H7 (cell line): ENCODE measurements around the gene BMF. TPM values are rescaled to one million over a fixed set of nuclear protein-coding genes. Genes with fewer than 3 reads are reported as not detected.

Source experiments
- DNase-seq: peaks from one replicate; pipeline ENCODE4 v3.0.0; 2012
- H3K27me3 ChIP-seq: 2 replicates; pipeline ENCODE4 v1.6.0; 2011; ENCODE audit warnings: mild to moderate bottlenecking, low read length; ENCODE audit not compliant: control insufficient read depth, insufficient read depth
- H3K36me3 ChIP-seq: replicated peaks from 2 replicates; pipeline ENCODE4 v1.5.1; 2011; ENCODE audit warnings: low read length; ENCODE audit not compliant: control insufficient read depth, insufficient read depth
- H3K4me3 ChIP-seq: 2 replicates; pipeline ENCODE4 v1.5.1; 2011; ENCODE audit warnings: low read depth, mild to moderate bottlenecking, control low read depth, low read length, moderate library complexity; ENCODE audit not compliant: insufficient read depth
- total RNA-seq: library from RNA; depleted of rRNA; stranded (reverse); fragments of >200 nt; shearing (Covaris generic); gene quantifications from 2 replicates; pipeline ENCODE4 v1.2.3, GENCODE V29; 2014

BMF gene
- total RNA-seq, 1 experiment from 2014 or later: 12.4 TPM

GRCh38 chr15:40100947-40101905, 7.5 kb downstream of the BMF start:
- H3K36me3 ChIP-seq: no peaks in the 10 kb centered on the region; the same call in none of the 2 replicates

GRCh38 chr15:40100123-40100946, 8.3 kb downstream of the BMF start:
- DNase-seq: peak; percentile 39
- Histone ChIP-seq H3K4me3 (no peak overlapping the region), H3K36me3 (no peaks in the 10 kb centered on the region; the same call in 1 of the 2 replicates), H3K27me3 (no peaks in the 10 kb centered on the region; the same call in 1 of the 2 replicates)

More at GRCh38 chr15:40100947-40101905, 7.5 kb downstream of the BMF start:
- H3K27me3 ChIP-seq: no peaks in the 10 kb centered on the region; the same call in 1 of the 2 replicates
- H3K4me3 ChIP-seq: no peak overlapping the region
- DNase-seq: no peak

GRCh38 chr15:40098489-40099261, 10.0 kb downstream of the BMF start:
- no peaks in the 10 kb centered on the region; the same call in 1 of the 2 replicates for H3K36me3 ChIP-seq
- DNase-seq: peak; percentile 76
- H3K27me3 ChIP-seq: no peaks in the 10 kb centered on the region
- H3K4me3 ChIP-seq: no peak overlapping the region

- H3K36me3 ChIP-seq: no peaks in the 10 kb centered on the region; the same call in 1 of the 2 replicates
- no peak overlapping the region for H3K4me3 ChIP-seq
- H3K27me3 ChIP-seq: no peaks in the 10 kb centered on the region
- peak; percentile 48 for DNase-seq
Observed at GRCh38 chr15:40097968-40098476, 10.7 kb downstream of the BMF start.

GRCh38 chr15:40097096-40097967, 11.3 kb downstream of the BMF start:
- H3K27me3 ChIP-seq: no peaks in the 10 kb centered on the region

GRCh38 chr15:40096094-40096891, 12.4 kb downstream of the BMF start:
- no peaks in the 10 kb centered on the region; the same call in 1 of the 2 replicates for H3K36me3 ChIP-seq
- peak; percentile 28 for DNase-seq
- no peak overlapping the region for H3K4me3 ChIP-seq
- H3K27me3 ChIP-seq: no peaks in the 10 kb centered on the region

More at GRCh38 chr15:40097096-40097967, 11.3 kb downstream of the BMF start:
- no peaks in the 10 kb centered on the region; the same call in 1 of the 2 replicates for H3K36me3 ChIP-seq
- H3K4me3 ChIP-seq: no peak overlapping the region
- no peak for DNase-seq

- Histone ChIP-seq H3K4me3 (no peak overlapping the region), H3K27me3 (no peaks in the 10 kb centered on the region), H3K36me3 (no peaks in the 10 kb centered on the region; the same call in 1 of the 2 replicates)
- DNase-seq: no peak
Observed at GRCh38 chr15:40095371-40096093, 13.1 kb downstream of the BMF start.

GRCh38 chr15:40094156-40094555, 14.5 kb downstream of the BMF start:
- no peak for DNase-seq
- Histone ChIP-seq H3K36me3 (no peaks in the 10 kb centered on the region; the same call in 1 of the 2 replicates), H3K4me3 (no peak overlapping the region), H3K27me3 (no peaks in the 10 kb centered on the region)

- no peaks in the 10 kb centered on the region; the same call in 1 of the 2 replicates for H3K36me3 ChIP-seq
- peak; percentile 55 for DNase-seq
- H3K4me3 ChIP-seq: no peak overlapping the region
- no peaks in the 10 kb centered on the region for H3K27me3 ChIP-seq
Observed at GRCh38 chr15:40092979-40093869, 15.5 kb downstream of the BMF start.

GRCh38 chr15:40092256-40092978, 16.3 kb downstream of the BMF start:
- no peaks in the 10 kb centered on the region; the same call in 1 of the 2 replicates for H3K36me3 ChIP-seq
- H3K27me3 ChIP-seq: no peaks in the 10 kb centered on the region
- no peak overlapping the region for H3K4me3 ChIP-seq
- peak; percentile 51 for DNase-seq

GRCh38 chr15:40091861-40092255, 16.8 kb downstream of the BMF start:
- peak; percentile 67 for DNase-seq
- H3K27me3 ChIP-seq: no peaks in the 10 kb centered on the region
- no peak overlapping the region for H3K4me3 ChIP-seq
- H3K36me3 ChIP-seq: no peaks in the 10 kb centered on the region; the same call in 1 of the 2 replicates
